NCI-H2196 (cell line): ENCODE results near the gene SNRPA.
"Not testable (repeated sequence)": the region's sequence is repeated elsewhere in the genome, so short reads cannot be mapped to it uniquely, and the experiment has no call there.

Experiments
- DNase-seq: peaks from one replicate; lab custom pipeline; 2025; ENCODE audit not compliant: unreplicated experiment; lab: John Stamatoyannopoulos, UW

SNRPA gene

GRCh38 chr19:40721140-40721486 is 29.9 kb upstream of the SNRPA start:
- DNase-seq: no peak

GRCh38 chr19:40721936-40722661 is 28.9 kb upstream of the SNRPA start:
- DNase-seq: no peak

GRCh38 chr19:40723661-40724254 is 27.2 kb upstream of the SNRPA start:
- no peak for DNase-seq

GRCh38 chr19:40724315-40724714 is 26.7 kb upstream of the SNRPA start:
- DNase-seq: no peak

GRCh38 chr19:40724855-40725254 is 26.1 kb upstream of the SNRPA start:
- DNase-seq: no peak

- no peak for DNase-seq
Measured at GRCh38 chr19:40726279-40726678, 24.7 kb upstream of the SNRPA start.

GRCh38 chr19:40730065-40730464 is 20.9 kb upstream of the SNRPA start:
- DNase-seq: not testable (repeated sequence)

GRCh38 chr19:40732304-40732703 is 18.7 kb upstream of the SNRPA start:
- DNase-seq: not testable (repeated sequence)

GRCh38 chr19:40733149-40733548 is 17.9 kb upstream of the SNRPA start:
- no peak for DNase-seq

GRCh38 chr19:40735013-40735771 is 15.8 kb upstream of the SNRPA start:
- no peak for DNase-seq

- no peak for DNase-seq
Measured at GRCh38 chr19:40736661-40737060, 14.3 kb upstream of the SNRPA start.

GRCh38 chr19:40737102-40737644 is 13.8 kb upstream of the SNRPA start:
- DNase-seq: no peak

- DNase-seq: no peak
Measured at GRCh38 chr19:40739030-40739839, 11.8 kb upstream of the SNRPA start.

GRCh38 chr19:40739871-40740703 is 10.9 kb upstream of the SNRPA start:
- no peak for DNase-seq

- DNase-seq: no peak
Measured at GRCh38 chr19:40740747-40741146, 10.3 kb upstream of the SNRPA start.

- DNase-seq: no peak
Measured at GRCh38 chr19:40741527-40742390, 9.2 kb upstream of the SNRPA start.

- DNase-seq: no peak
Measured at GRCh38 chr19:40742477-40742876, 8.5 kb upstream of the SNRPA start.

GRCh38 chr19:40742886-40743285 is 8.1 kb upstream of the SNRPA start:
- no peak for DNase-seq

GRCh38 chr19:40743926-40744325 is 7.1 kb upstream of the SNRPA start:
- no peak for DNase-seq
